Activated CD4-positive, alpha-beta memory T cell treated with anti-CD3 and anti-CD28 coated beads for 36 hours (primary cell): Measurements from ENCODE around the gene AGBL4. TPM values are rescaled to one million over a fixed set of nuclear protein-coding genes. Genes with fewer than 3 reads are reported as not detected.

Experiments
- CTCF ChIA-PET: fragments of 350-600 bp; sonication (Branson Sonifier 250); formaldehyde crosslinking; loops from one replicate; lab custom pipeline; 2021; ENCODE audit warnings: antibody characterized with exemption, inconsistent platforms; lab: Charles Lee
- POLR2A ChIA-PET: fragments of 350-600 bp; sonication (Branson Sonifier 250); formaldehyde crosslinking; loops from one replicate; lab custom pipeline; 2021; ENCODE audit warnings: antibody characterized with exemption; lab: Charles Lee
- DNase-seq: peaks from one replicate; pipeline ENCODE4 v3.0.0-alpha.2; 2020
- H3K27ac Mint-ChIP-seq: one replicate; pipeline ENCODE4 v1.8.0; 2021; ENCODE audit warnings: mixed read lengths
- H3K27me3 Mint-ChIP-seq: one replicate; pipeline ENCODE4 v1.8.0; 2021; ENCODE audit warnings: mixed read lengths
- H3K36me3 Mint-ChIP-seq: one replicate; pipeline ENCODE4 v1.8.0; 2021; ENCODE audit warnings: mixed read lengths
- H3K4me1 Mint-ChIP-seq: one replicate; pipeline ENCODE4 v1.8.0; 2021; ENCODE audit warnings: low read depth, mixed read lengths
- H3K4me3 Mint-ChIP-seq: one replicate; pipeline ENCODE4 v1.8.0; 2021; ENCODE audit warnings: mild to moderate bottlenecking, mixed read lengths
- H3K9me3 Mint-ChIP-seq: one replicate; pipeline ENCODE4 v1.8.0; 2021; ENCODE audit warnings: mixed read lengths
- intact Hi-C: fragments of 100-400 bp; cut with micrococcal nuclease; formaldehyde crosslinking; loops from one replicate; pipeline ENCODE4 v1.15.1; 2023
- total RNA-seq, 2 experiments: library from RNA; stranded (reverse); gene quantifications; one replicate each; pipeline ENCODE4 v1.2.3, GENCODE V29; 2021

Gene AGBL4
- total RNA-seq, 2 experiments from 2014 or later, result not detected

DNA sequence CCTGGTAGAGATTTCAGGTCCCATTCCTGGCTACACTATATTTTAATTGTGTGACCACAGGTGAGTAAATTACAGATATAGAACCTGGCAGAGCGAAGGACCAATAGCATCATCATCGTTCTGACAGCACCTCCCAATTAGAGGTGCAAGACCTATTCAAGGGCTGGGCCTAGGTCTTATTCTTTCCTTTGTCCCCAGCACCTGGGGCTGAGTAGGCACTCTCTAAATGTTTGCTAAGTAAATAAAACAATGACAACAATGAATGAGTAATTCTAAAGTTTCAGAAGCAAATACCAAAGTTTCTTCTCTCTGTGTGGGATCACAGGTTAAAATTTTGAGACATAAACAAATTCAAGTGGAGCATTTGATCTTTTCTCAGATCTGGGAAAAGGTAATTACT lies 1279.7 kb downstream of the AGBL4 start:
- no peaks in the 10 kb centered on the region for H3K9me3 Mint-ChIP-seq
- H3K36me3 Mint-ChIP-seq, result no peaks in the 10 kb centered on the region
- ChIA-PET CTCF (no interaction called here), POLR2A (no interaction called here)
- intact Hi-C loops, result no loop called here
- H3K27ac Mint-ChIP-seq, result no peak overlapping the region
- no peak overlapping the region for H3K4me3 Mint-ChIP-seq
- no peaks in the 10 kb centered on the region for H3K4me1 Mint-ChIP-seq
- no peak for DNase-seq
- no peaks in the 10 kb centered on the region for H3K27me3 Mint-ChIP-seq

DNA sequence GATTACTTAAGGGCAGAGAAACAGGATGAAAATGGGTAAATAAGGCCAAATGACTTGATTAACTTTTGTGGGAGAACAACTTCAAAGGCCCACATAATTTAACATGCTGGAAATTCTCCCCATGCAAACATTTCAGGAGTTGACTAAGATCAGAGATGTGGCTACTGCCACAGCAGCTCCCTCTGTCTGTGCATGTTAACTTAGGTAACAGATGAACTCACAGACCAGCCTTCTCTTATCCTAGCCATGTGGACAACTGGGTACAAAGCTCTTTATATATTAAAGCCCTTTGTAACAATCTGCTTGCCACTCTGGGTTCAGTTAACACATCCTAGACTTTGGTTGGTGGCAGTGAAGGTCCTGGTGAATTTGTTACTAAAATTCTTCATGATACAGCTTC lies 1280.3 kb downstream of the AGBL4 start:
- Mint-ChIP-seq H3K36me3 (no peaks in the 10 kb centered on the region), H3K4me1 (no peaks in the 10 kb centered on the region), H3K4me3 (no peak overlapping the region), H3K27ac (no peak overlapping the region), H3K27me3 (no peaks in the 10 kb centered on the region), H3K9me3 (no peaks in the 10 kb centered on the region)
- intact Hi-C loops, result no loop called here
- DNase-seq, result no peak
- ChIA-PET POLR2A (no interaction called here), CTCF (no interaction called here)

DNA sequence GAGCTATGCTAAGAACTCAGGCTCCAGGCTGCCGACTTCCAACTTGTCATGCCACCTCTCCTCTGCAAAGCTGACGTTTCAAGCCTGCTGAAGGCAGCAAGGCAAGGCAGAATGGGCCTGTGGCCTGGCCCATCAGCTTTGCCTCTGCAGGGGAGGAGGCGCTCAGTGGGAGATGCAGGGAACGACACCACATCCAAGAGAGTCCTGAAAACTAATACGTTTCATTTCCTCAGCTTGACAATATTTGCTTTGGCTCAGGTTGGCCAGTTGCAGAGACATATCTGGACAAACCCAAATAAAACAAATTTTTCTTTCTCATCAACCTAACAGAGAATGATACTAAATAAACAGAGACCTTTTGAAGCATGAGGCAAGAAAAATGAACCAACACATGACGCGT lies 1282.4 kb downstream of the AGBL4 start:
- ChIA-PET CTCF (no interaction called here), POLR2A (no interaction called here)
- DNase-seq, result no peak
- H3K36me3 Mint-ChIP-seq, result no peaks in the 10 kb centered on the region
- no peaks in the 10 kb centered on the region for H3K9me3 Mint-ChIP-seq
- intact Hi-C loops, result no loop called here
- H3K4me1 Mint-ChIP-seq, result no peaks in the 10 kb centered on the region
- H3K4me3 Mint-ChIP-seq, result no peak overlapping the region
- no peak overlapping the region for H3K27ac Mint-ChIP-seq
- H3K27me3 Mint-ChIP-seq, result no peaks in the 10 kb centered on the region

DNA sequence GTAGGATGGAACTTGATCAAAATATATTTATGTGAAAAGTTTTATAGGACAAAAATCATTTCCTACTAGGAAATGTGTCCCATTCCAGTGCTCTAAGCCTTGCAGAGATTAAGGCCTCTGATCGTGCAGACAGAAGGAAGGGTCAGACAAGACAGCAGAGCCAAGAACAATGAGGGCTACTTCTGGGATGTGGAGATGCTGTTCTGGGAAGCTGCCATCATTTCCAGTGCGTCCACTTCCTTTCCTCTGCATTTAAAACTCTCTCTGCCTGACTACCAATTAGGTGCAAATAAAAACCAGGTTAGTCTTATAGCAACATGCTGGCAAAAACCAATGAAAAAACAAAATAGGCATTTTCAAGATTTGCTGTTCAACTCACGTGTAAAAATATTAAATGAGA lies 1283.1 kb downstream of the AGBL4 start:
- no peaks in the 10 kb centered on the region for H3K9me3 Mint-ChIP-seq
- H3K27ac Mint-ChIP-seq, result no peak overlapping the region
- intact Hi-C loops, result no loop called here
- ChIA-PET POLR2A (no interaction called here), CTCF (no interaction called here)
- DNase-seq, result no peak
- H3K36me3 Mint-ChIP-seq, result no peaks in the 10 kb centered on the region
- no peak overlapping the region for H3K4me3 Mint-ChIP-seq
- H3K4me1 Mint-ChIP-seq, result no peaks in the 10 kb centered on the region
- H3K27me3 Mint-ChIP-seq, result no peaks in the 10 kb centered on the region

DNA sequence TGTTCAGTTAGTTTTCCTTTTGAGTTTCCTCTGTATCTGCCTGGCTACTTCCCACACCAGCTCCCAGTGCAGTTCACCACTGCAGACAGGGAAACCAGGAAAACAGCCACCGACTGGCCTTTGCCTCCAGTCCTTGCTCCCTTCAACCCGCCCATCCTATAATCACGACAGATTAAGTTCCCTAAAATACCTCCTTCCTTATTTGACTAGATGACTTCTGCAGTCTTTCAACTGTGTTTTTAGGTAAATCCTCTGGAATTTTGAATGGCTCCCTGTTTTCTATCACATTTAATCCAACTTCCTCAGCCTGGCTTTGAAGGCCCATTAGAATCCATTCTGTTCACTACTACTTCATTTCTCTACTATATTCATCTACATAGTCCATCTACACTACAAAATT lies 1284.7 kb downstream of the AGBL4 start:
- CTCF ChIA-PET, result no interaction called here
- DNase-seq, result no peak
- intact Hi-C loops, result no loop called here
- Mint-ChIP-seq H3K27ac (no peak overlapping the region), H3K4me3 (no peak overlapping the region), H3K4me1 (no peaks in the 10 kb centered on the region), H3K36me3 (no peaks in the 10 kb centered on the region), H3K9me3 (no peaks in the 10 kb centered on the region), H3K27me3 (no peaks in the 10 kb centered on the region)
- POLR2A ChIA-PET, result no interaction called here

DNA sequence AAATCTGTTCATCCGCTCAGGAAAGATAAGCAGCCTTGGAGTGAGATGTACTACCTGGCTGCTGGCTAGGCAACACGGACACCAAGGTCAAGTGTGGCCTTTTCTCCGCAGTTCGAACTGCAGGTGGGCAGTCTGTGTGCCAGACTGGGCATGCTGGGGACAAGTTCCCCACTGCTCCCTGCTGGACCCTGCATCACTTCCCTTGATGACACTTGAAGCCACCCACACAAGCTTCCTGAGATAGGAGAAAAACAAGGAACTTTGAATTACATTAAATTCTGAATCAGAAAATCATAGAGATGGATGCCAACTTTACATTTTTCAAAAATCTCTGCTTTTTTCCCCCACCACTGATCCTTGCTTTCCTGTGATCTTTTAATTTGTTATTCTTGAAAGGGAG lies 1285.4 kb downstream of the AGBL4 start:
- Mint-ChIP-seq H3K4me3 (no peak overlapping the region), H3K36me3 (no peaks in the 10 kb centered on the region), H3K9me3 (no peaks in the 10 kb centered on the region), H3K27me3 (no peaks in the 10 kb centered on the region), H3K27ac (no peak overlapping the region), H3K4me1 (no peaks in the 10 kb centered on the region)
- CTCF ChIA-PET, result no interaction called here
- DNase-seq, result no peak
- intact Hi-C loops, result no loop called here
- POLR2A ChIA-PET, result no interaction called here

DNA sequence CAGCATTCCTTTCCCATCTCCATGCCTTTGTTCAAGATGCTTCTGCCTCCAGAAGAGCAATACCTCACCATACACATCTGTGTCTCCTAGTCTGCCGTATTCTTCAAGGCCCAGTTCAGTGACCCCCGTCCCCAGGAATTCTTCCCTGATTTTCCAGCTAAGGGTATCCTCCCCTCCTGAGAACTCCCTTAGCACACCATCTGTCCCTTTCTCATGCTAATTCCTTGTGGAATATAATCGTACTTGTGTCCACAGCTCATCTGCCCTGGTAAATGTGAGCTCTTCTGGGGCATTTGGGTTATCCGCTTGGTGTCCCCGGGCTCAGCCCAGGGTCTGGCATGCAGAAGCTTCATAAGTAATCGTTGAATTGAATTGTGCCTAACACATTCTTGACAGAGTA lies 1288.0 kb downstream of the AGBL4 start:
- H3K27ac Mint-ChIP-seq, result no peak overlapping the region
- CTCF ChIA-PET, result no interaction called here
- intact Hi-C loops, result no loop called here

DNA sequence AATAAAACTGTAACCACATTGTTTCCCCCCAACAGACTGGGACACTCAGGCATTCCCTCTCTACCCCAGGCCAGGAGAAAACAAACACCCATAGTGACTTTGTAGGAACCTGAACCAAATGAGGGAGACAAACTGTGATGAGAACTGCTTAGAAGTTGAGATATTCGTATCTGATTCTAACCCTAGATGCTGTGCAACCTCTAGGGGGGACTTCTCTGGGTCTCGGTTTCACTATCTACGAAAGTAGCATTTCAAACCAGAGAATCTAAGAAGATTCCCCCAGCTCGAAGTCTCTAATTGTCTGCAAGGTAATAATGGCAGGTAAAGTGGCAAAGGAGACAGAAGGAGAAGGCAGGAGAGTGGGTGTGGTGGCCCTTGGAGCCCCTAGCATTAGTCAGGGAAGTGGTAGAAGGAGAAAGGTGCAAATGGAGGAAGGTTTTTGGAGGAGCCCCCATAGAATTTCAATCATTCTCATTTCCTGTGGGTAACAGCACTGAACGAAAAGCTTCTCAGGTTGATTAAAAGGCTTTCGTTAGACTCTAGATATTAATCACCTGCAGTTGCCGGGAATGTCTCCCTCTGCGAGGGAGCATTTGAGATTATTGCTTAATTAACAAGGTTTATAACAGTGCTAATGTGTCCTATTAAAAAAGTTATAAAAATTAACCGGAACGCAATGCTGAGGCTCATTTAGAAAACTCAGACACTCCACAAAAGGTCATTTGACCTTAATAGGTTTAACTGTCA lies 1293.4 kb downstream of the AGBL4 start:
- POLR2A ChIA-PET, result no interaction called here
- H3K9me3 Mint-ChIP-seq, result no peaks in the 10 kb centered on the region
- no peak overlapping the region for H3K4me3 Mint-ChIP-seq
- intact Hi-C loops, result no loop called here
- no peaks in the 10 kb centered on the region for H3K36me3 Mint-ChIP-seq
- H3K4me1 Mint-ChIP-seq, result peaks cover 2% of the 10 kb centered on the region
- H3K27ac Mint-ChIP-seq, result no peak overlapping the region
- CTCF ChIA-PET, result interaction anchor here (0.7 kb wide), 1 partner anchor 34 kb away, joined by 3 read pairs; no protein-coding TSS in a partner anchor
- DNase-seq, result no peak
- H3K27me3 Mint-ChIP-seq, result no peaks in the 10 kb centered on the region

More for the DNA sequence above, 1288.0 kb downstream of the AGBL4 start:
- no peak for DNase-seq
- Mint-ChIP-seq H3K4me1 (no peaks in the 10 kb centered on the region), H3K36me3 (no peaks in the 10 kb centered on the region), H3K9me3 (no peaks in the 10 kb centered on the region), H3K4me3 (no peak overlapping the region), H3K27me3 (no peaks in the 10 kb centered on the region)
- POLR2A ChIA-PET, result no interaction called here

DNA sequence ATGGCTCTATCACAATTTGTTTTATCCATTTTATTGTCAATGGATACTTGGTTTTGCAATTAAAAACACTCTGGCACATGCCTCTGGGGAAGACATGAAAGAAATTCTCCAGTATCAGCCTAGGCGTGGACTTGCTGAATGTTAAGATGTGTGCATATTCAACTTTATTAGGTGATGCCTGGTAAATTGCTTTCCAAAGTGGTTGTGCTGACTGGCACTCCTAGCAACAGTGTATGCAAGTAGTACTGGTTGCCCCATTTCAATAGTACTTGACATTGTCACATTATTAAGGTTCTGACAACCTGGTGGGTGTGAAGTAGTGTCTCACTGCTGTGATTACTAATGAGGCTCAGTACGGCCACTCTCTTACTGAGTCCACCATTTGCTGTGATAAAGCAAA lies 1295.2 kb downstream of the AGBL4 start:
- Mint-ChIP-seq H3K4me3 (no peak overlapping the region), H3K9me3 (no peaks in the 10 kb centered on the region), H3K4me1 (peaks cover 2% of the 10 kb centered on the region), H3K36me3 (no peaks in the 10 kb centered on the region), H3K27ac (no peak overlapping the region), H3K27me3 (no peaks in the 10 kb centered on the region)
- ChIA-PET POLR2A (no interaction called here), CTCF (no interaction called here)
- intact Hi-C loops, result no loop called here
- DNase-seq, result no peak

DNA sequence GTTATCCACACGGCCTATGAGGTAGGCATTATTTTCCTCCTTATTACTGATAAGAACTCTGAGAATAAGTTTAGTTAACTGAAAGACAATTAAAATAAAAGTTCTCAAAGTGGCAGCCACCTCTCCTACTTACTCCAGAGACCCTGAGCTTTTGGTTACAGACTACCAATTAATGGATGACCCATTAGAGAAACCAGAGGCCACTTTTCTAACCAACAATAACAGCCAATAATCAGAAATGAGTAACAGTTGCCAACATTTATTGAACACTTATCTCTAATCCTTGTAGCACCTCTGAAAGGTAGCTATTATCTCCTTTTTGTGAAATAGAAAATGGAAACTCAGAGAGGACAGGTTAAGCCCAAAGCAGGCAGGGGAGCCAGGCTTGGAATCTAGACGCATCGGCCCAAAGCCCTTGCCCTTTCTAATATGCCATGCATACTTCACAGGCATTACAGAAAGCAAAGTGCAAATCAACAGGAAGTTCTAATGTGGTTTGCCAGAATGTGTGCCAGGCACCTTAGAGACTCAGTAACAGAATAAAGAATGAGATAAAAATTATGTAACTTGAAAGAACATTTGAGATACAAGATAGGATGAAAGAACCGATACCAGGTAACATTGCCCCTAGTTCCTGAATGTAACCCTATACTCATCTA lies 1297.1 kb downstream of the AGBL4 start:
- no peak overlapping the region for H3K27ac Mint-ChIP-seq
- intact Hi-C loops, result no loop called here
- H3K4me3 Mint-ChIP-seq, result no peak overlapping the region
- CTCF ChIA-PET, result no interaction called here
- no peaks in the 10 kb centered on the region for H3K36me3 Mint-ChIP-seq
- H3K9me3 Mint-ChIP-seq, result no peaks in the 10 kb centered on the region
- DNase-seq, result no peak
- H3K27me3 Mint-ChIP-seq, result no peaks in the 10 kb centered on the region
- POLR2A ChIA-PET, result no interaction called here
- H3K4me1 Mint-ChIP-seq, result peaks cover 2% of the 10 kb centered on the region

DNA sequence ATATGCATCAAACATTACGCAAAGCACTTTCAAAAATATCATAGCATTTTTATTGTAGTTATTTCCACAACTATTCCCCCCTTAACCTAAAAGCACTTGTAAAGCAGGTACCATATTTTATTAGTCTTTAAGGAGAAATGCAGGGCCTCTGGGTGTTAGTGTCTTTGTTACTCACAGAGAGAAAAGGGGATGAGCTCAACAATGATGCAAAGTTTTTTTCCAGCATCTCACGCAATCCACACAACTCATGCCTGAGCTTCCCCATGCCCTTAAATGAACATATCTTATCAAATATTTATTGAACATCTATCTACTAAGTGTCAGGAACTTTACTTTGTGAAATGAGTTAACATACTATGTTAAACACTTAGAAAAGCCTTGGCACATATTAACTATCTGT lies 1297.6 kb downstream of the AGBL4 start:
- H3K27ac Mint-ChIP-seq, result no peak overlapping the region
- no peak overlapping the region for H3K4me3 Mint-ChIP-seq
- no peaks in the 10 kb centered on the region for H3K9me3 Mint-ChIP-seq
- H3K27me3 Mint-ChIP-seq, result no peaks in the 10 kb centered on the region
- CTCF ChIA-PET, result no interaction called here
- POLR2A ChIA-PET, result no interaction called here
- H3K4me1 Mint-ChIP-seq, result peaks cover 2% of the 10 kb centered on the region
- no peak for DNase-seq
- intact Hi-C loops, result no loop called here
- H3K36me3 Mint-ChIP-seq, result no peaks in the 10 kb centered on the region

DNA sequence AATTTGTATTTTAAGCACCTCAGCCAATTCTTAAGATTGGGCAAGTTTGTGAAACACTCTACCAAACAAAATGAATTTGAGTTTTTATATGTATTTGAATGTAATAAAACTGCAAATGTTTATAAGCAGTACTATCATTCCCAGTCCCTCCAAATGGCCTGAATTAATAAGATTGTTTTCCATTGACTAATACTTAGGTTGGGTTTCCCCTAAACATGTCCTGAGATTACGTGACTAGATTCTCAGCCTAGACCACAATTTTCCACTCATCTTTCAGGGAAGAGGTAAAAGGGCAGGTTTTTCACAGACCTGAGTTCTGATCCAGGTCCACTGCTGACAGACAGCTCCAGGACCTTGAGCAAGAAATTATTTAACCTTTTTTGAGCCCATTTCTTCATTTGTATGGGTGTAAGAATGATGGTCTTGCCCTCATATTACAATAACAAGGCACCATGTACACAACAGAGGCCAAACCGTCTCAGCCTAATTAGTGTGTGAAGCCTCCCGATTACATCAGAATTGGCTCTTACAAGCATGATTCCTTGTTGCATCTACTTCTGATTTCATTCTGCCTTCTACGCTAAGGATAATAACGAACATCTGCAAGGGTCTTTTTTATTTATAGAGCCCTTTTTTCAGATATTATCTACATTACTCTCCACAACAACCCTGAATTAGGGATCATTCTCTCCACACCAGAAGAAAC lies 1298.3 kb downstream of the AGBL4 start:
- Mint-ChIP-seq H3K9me3 (no peaks in the 10 kb centered on the region), H3K27ac (no peak overlapping the region), H3K4me3 (no peak overlapping the region), H3K27me3 (no peaks in the 10 kb centered on the region), H3K36me3 (no peaks in the 10 kb centered on the region), H3K4me1 (peaks cover 2% of the 10 kb centered on the region)
- no peak for DNase-seq
- CTCF ChIA-PET, result no interaction called here
- intact Hi-C loops, result no loop called here
- POLR2A ChIA-PET, result no interaction called here
